Stimulated activated CD4-positive, alpha-beta T cell treated with anti-CD3 and anti-CD28 coated beads, Interleukin-4, amount 100 ng/mL, for 1 hour (primary cell): ENCODE measurements around the gene TBX19.

Experiments
- DNase-seq: peaks from one replicate; pipeline ENCODE4 v3.0.0-alpha.2; 2020

Gene TBX19

GRCh38 chr1:168285521-168285790 lies 4.8 kb downstream of the TBX19 start:
- DNase-seq, result no peak

DNA sequence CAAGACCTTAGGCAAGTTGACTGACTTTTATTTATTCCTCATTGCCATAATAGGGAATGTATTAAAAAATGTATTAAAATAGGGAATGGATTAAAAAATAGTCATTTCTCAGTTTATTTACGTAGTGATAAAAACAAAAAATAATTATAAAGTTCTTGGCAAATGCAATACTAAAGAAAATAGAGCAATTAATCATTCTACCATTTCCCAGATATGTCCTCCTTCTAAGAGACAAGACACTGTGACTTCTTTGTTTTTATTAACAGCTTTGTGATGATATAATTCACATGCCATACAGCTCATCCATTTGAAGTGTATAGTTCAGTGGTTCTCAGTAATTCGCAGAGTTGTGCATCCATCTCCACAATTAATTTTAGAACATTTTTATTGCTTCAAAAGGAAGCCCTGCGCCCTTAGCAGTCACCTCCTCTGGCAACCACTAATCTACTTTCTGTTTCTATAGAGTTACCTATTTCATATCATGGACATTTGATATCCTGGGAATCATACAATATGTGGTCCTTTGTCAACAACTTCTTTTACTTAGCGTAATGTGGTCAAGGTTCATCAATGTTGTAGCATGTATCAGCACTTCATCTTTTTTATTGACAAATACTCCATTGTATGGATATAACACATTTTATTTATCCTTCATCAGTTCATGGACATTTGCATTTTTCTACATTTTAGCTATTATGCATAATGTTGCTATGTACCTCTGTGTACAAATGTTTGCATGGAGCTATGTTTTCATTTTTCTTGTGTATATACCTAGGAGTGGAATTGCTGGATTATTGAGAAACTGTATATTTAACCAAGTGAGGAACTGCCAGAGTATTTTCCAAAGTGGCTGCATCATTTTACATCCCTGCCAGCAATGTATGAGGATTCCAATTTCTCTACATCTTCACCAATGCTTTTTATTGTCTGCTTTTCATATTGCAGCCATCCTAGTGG lies 5.6 kb downstream of the TBX19 start:
- DNase-seq, result no peak

GRCh38 chr1:168287237-168287664 lies 6.6 kb downstream of the TBX19 start:
- no peak for DNase-seq

GRCh38 chr1:168288311-168289052 lies 7.8 kb downstream of the TBX19 start:
- no peak for DNase-seq

DNA sequence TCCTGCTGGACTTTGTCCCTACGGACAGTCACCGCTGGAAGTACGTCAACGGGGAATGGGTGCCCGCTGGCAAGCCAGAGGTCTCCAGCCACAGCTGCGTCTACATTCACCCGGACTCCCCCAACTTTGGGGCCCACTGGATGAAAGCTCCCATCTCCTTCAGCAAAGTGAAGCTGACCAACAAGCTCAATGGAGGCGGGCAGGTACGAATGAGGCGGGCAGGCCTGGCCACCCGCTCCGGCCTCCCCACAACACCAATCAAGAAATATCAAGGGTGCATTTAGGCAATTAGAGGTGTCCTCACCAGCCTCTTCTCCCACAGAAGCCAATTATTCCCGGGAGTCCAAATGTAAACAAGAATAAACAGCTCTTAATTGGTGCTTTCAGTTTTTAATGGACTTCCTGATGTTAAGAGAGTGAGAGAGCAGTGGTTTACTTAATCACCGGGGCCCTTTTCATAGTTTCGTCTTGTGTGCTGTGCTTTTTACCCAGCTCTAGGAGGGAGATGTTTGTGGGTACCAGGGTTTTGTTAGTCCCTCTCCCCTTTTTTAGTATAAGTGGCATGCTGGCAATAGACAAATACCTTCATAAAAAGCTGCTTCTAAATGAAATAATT lies 10.7 kb downstream of the TBX19 start:
- DNase-seq, result no peak

GRCh38 chr1:168293356-168293755 lies 12.7 kb downstream of the TBX19 start:
- DNase-seq, result no peak

DNA sequence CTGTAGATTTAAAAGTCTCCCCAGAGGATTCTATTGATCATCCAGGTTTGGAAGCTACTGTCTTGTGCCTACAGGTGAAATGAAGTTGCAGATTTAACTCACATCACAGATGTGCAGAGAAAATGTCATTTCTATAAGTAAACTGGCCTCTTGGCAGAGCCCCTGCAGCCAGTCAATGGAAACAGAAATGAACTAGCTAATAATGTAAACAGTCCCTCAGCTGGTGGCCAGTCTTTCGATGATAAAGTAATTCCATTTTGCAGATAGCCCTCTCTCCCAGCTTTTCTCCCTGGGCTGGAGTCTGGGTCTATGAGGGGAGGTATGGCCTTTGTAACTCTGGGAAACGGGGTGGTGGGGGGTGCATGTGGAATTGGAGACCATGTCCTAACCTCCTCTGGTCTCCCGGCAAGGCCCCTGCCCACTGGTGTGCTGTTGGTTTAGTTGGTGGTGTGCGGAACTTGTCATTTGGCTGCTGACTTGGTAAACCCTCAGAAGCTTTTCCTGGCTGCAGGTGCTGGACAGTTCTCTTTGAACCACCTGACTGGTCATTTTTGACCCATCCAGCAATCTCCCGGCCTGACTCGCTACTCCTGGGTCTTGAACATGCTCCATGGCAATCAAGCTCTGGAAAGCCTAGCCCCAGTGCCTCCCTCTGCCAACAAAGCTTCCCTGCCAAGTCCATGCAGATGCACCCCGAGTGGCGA lies 14.9 kb downstream of the TBX19 start:
- no peak for DNase-seq

GRCh38 chr1:168297019-168297730 lies 16.5 kb downstream of the TBX19 start:
- DNase-seq, result no peak

- DNase-seq, result no peak
Measured at GRCh38 chr1:168298446-168298845, 17.8 kb downstream of the TBX19 start.

GRCh38 chr1:168300626-168301025 lies 19.9 kb downstream of the TBX19 start:
- no peak for DNase-seq

GRCh38 chr1:168301664-168302320 lies 21.1 kb downstream of the TBX19 start:
- no peak for DNase-seq

GRCh38 chr1:168303716-168304540 lies 23.3 kb downstream of the TBX19 start:
- no peak for DNase-seq

GRCh38 chr1:168304865-168305264 lies 24.2 kb downstream of the TBX19 start:
- no peak for DNase-seq

DNA sequence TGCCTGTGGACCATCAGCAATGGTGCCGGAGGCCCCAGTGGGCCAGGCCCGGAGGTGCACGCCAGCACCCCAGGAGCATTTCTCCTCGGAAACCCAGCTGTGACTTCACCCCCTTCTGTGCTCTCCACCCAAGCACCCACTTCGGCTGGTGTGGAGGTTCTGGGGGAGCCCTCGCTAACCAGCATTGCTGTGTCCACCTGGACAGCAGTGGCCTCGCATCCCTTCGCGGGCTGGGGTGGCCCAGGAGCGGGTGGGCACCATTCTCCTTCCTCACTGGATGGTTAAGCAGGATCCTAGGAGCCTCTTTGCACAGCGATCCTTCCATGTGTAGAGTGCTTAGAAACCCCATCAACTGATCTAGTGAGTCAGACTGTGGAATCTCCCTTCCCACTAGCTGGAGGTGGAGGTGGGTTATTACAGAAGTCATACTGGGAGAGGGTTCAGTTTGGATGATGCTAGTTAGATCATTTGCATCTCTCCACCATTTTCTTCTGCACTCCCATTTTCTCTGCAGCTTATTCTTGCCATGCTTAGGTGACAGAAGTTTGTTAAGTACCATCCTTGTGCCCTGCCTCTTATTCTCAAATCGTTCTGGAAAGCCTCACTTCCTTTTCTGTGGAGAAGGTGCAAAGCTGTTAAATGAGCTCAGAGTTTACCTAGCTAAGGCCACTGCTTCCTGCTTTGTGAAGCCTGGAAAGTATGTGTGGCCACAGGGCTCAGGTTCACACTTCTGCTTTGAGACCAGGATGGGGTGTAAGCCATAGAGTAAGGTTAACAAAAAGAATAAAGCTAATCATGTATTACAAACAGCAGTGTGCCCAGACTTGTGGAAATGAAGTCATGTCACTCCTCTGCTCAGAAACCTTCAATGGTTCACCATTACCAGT lies 32.3 kb downstream of the TBX19 start:
- DNase-seq, result no peak

GRCh38 chr1:168316142-168316541 lies 35.5 kb downstream of the TBX19 start:
- DNase-seq, result no peak

DNA sequence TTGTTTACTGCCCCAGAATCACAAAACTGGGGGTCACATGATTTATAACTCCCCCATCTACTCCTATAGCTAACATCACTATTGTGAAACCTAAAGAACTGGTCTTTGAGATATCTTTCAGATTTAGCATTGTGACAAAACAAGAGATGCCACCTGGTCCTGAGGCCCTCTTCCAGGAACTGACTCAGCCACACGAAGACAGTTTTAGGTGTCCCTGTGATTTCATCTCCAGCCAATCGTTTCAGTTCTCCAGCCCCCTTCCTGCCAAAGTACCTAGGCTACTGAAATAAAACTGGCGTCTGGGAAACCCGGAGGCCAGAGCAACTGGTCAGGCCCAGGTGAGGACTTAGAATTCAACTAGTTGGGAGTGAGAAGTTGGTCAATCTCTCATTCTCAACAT lies 36.6 kb downstream of the TBX19 start:
- DNase-seq, result no peak

- DNase-seq, result no peak
Measured at GRCh38 chr1:168319691-168320090, 39.0 kb downstream of the TBX19 start.

DNA sequence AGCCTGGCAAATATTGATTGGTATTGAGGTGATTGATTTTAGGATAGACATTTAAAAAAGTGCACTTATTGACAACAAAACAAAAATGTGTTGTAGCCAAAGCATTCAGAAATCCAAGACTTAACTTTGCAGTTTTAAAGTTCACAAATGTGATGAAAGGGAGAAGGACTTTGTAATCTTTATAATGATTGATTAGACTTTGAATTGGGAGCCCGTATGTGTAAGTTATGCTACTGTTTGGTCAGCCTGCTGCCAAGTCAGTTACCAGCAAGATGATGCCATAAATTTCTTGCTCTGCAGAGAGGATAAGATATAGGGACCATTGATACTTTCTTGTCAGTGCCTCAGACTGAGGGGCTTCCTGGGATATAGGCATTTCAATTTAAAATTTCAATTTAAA lies 39.5 kb downstream of the TBX19 start:
- no peak for DNase-seq

DNA sequence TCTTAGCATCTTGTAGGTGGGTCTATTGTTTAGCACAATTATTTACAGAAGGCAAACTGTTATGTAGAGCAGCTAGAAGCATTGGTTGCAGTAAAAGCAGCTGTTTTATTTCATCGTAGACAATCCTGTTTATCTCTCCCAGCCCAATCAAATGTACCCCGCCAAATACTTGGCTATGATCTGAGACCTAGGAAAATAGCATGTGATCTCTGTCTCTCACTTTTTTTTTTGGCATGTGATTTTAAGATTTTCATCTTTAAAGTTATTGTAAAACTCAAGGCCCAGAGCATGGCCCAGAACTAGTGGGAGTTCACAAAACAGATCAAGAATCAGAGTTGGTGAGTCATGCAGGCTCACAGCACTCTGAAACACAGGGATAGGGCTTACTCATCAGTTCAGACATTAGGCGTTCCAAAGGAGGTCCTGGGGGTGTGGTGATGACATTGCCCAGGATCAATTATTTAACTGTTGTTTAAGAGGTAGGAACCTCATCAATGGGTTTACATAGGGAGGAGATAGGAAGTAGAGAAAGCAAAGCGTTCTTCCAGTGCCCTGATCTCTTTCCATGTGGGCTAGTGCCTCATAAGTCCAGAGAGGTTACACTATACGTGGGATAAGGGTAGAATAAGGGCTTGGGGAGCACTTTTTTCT lies 40.2 kb downstream of the TBX19 start:
- DNase-seq, result no peak
